Measurements from ENCODE around the gene VAC14.
"Not testable (repeated sequence)": the region's sequence is repeated elsewhere in the genome, so short reads cannot be mapped to it uniquely, and the experiment has no call there.

VAC14 gene

GRCh38 chr16:70800781-70801480 lies at the start of gene VAC14:
VAC14 (minus strand) TSS chr16:70801158; CDS start chr16:70800900, 258 bp downstream.
- DNase-seq, result peak; percentile 95 to 96

- DNase-seq, result not testable (repeated sequence)
These were observed 22.6 kb upstream of the VAC14 start for GRCh38 chr16:70823498-70824118.

GRCh38 chr16:70822734-70823133 lies 21.8 kb upstream of the VAC14 start:
- not testable (repeated sequence) for DNase-seq

- not testable (repeated sequence) for DNase-seq
These were observed 17.1 kb upstream of the VAC14 start for GRCh38 chr16:70818088-70818487.

- DNase-seq, result no peak
These were observed 8.6 kb upstream of the VAC14 start for GRCh38 chr16:70809392-70810060.

- no peak for DNase-seq
These were observed 7.4 kb upstream of the VAC14 start for GRCh38 chr16:70808371-70808770.

- DNase-seq, result no peak
These were observed 4.8 kb upstream of the VAC14 start for GRCh38 chr16:70805787-70806186.

GRCh38 chr16:70805380-70805779 lies 4.4 kb upstream of the VAC14 start:
- DNase-seq, result no peak

- no peak for DNase-seq
These were observed 3.8 kb upstream of the VAC14 start for GRCh38 chr16:70804734-70805169.

- DNase-seq, result no peak
These were observed 3.3 kb upstream of the VAC14 start for GRCh38 chr16:70804153-70804733.

- DNase-seq, result no peak
These were observed 2.4 kb upstream of the VAC14 start for GRCh38 chr16:70803319-70803718.

- no peak for DNase-seq
These were observed 653 bp upstream of the VAC14 start for GRCh38 chr16:70801611-70802010.

GRCh38 chr16:70800311-70800710 lies 647 bp downstream of the VAC14 start:
- no peak for DNase-seq

- no peak for DNase-seq
These were observed 4.7 kb downstream of the VAC14 start for GRCh38 chr16:70796301-70796700.

GRCh38 chr16:70795296-70795912 lies 5.6 kb downstream of the VAC14 start:
- no peak for DNase-seq

GRCh38 chr16:70793851-70794502 lies 7.0 kb downstream of the VAC14 start:
- DNase-seq, result no peak

GRCh38 chr16:70790815-70791214 lies 10.1 kb downstream of the VAC14 start:
- DNase-seq, result no peak

- DNase-seq, result no peak
These were observed 11.1 kb downstream of the VAC14 start for GRCh38 chr16:70789595-70790447.

- no peak for DNase-seq
These were observed 12.0 kb downstream of the VAC14 start for GRCh38 chr16:70788668-70789594.

GRCh38 chr16:70786020-70786755 lies 14.8 kb downstream of the VAC14 start:
- no peak for DNase-seq

All from stimulated activated CD4-positive, alpha-beta T cell treated with anti-CD3 and anti-CD28 coated beads, Interleukin-4, amount 100 ng/mL, for 4 hours (primary cell).